Left colon (tissue), 2 donors: ENCODE data around the gene EBF3. TPM values are rescaled to one million over a fixed set of nuclear protein-coding genes. Genes with fewer than 3 reads are reported as not detected.

ENCODE experiments used
- ATAC-seq: fragments of 200-7000 bp; cut with Tn5 transposase; one replicate; pipeline ENCODE4 v1.9.1; 2020; ENCODE audit warnings: mild to moderate bottlenecking, moderate library complexity
- DNase-seq, 2 donors: peaks; one replicate each; pipeline ENCODE4 v3.0.0-alpha.2; 2020
- intact Hi-C, 2 donors: fragments of 100-400 bp; cut with DNase I in 1 of 2; cut with micrococcal nuclease in 1 of 2; formaldehyde crosslinking; loops; one replicate each; pipeline versions ENCODE4 v1.11.2 to v1.14.0; 2022; cut with DNase I, micrococcal nuclease
- total RNA-seq, 2 donors: library from RNA; stranded (reverse); fragmentation: NEBNext Ultra II Directional; extraction: Animal tissue kit (Norgen Biotek cat#: 25700); gene quantifications; one replicate each; pipeline ENCODE4 v1.2.1, GENCODE V29; 2021
- donor health status: DM: no; HTN: no; CAD: no.
- donor health status: DM: yes; HTN: yes; CAD: no.

Gene EBF3
- total RNA-seq, 2 donors from 2014 or later = 0.40 to 0.78 TPM

DNA sequence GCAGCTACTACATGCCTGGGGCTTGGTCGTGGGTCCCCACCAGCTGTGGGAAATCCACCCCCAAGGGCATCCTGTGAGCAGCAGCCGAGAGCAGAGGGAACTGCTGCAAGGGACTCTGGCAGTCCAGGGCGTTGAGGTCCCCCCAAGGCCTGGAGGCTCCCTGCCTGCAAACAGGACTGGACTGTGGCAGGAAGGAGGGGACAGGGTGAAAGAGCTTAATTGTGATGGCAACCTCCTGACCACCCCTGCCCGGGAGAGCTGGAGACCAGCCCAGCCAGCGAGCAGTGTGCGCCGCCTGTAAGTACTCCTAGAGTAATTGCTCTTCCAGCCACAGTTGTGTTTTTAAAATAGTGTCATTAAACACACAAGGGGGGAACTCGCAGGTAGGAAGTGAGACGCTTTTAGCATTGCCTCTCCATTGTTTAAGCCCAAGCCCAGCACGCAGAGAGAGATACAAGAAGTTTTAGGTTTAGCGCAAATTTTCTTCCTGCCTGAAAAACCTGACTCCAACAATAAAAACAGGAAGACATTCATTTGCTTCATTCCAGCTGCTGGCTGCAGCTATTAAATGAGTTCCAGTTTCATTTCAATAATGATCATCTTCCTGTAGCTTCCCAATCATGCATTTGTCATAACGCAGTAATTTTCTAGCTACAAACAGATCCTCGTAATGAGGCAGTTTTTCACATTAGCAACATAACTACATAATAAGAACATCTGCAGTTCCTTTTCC lies 111.1 kb downstream of the EBF3 start:
- intact Hi-C loops = no loop called here
- peak; percentile 51 for ATAC-seq

DNA sequence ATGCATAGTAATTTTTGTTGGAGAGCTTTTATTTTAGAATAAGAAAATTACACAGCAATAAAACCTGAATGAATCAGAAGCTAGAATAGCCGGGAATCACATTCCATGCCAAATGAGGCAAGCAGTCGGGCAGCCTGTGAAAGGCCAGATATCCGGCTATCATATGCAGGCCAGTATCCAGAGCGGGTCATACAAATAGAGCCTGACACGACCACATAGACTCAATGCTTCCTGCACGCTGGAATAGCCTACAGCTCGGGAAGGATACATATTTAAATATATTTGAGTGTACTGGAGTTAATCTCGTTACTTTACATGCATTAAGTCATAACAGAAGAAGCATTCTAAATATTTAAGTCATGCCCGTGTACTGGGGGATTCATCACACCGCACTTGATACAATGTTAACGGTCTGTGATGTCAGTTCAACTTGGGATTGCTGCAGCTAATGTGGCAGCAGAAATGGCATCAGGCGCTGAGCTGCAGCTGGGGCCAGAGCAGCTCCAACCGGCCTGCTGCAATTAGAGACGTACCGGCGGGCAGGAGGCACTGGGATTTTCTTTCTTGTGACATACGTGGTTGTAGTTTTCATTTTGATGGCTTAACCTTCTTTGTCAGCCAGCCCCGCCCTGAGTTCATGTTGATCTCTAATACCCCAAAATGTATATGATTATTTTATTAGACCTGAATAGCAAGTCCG lies 112.0 kb downstream of the EBF3 start:
- intact Hi-C loops = no loop called here
- ATAC-seq (no peak), DNase-seq (no peak)

More for the DNA sequence above, 111.1 kb downstream of the EBF3 start:
- no peak for DNase-seq

DNA sequence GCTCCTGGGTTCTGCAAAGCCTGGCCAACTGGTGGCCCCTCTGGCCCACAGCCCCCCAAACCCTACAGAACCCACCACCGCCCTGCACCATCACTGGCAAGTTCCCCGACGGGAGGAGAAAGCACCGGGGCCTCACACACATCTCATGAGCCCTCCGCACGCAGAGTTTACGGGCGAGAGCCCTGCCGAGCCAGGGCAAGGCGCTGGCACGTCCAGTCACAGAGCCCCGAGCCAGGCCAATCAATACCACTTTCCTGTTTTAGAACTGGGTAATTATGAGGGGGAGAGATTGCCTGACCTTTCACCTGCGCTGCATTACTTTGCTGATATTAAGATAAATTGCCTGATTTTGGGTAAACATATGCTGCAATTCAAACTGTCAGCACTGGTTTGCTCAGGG lies 113.3 kb downstream of the EBF3 start:
- ATAC-seq (no peak), DNase-seq (no peak)
- intact Hi-C loops = no loop called here

DNA sequence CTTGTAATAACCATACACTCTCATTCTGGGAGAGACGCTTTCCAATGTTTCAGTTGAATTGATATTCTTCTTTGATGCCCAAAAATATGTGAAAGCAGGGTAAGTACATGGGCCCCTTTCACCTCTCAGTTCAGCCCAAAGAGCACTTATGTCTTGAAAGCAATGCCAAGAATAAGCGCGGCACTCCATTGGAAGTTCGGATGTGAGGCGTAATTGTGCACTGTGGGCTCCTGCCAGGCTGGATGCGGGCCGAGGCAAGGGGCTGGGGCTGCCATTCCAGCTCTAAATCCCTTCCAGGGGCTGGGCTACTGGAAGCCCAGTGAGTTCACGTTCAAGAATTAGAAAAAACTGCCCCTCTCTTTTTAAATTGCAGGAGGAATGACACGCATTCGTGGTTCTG lies 113.8 kb downstream of the EBF3 start:
- ATAC-seq (no peak), DNase-seq (no peak)
- intact Hi-C loops = no loop called here

DNA sequence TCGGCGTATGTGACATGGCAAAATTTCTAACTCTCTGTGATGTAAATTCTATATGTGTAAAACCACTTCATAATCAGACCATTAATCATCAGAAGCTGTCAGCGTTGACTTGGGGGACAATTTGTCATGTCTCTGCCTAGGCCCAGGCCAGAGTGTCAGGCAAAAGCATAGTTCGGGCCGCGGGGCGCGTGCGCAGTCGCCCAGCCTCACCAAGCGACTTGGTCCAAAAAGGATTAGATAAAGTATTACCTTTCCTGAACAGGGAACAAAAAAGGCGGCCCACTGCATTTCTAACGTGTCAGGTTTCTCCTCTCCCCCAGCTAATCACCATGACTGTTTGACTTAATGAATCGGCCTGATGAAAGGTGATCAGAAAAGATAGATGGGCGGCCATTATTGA lies 114.2 kb downstream of the EBF3 start:
- no peak for DNase-seq
- intact Hi-C loops = no loop called here
- ATAC-seq = no peak

DNA sequence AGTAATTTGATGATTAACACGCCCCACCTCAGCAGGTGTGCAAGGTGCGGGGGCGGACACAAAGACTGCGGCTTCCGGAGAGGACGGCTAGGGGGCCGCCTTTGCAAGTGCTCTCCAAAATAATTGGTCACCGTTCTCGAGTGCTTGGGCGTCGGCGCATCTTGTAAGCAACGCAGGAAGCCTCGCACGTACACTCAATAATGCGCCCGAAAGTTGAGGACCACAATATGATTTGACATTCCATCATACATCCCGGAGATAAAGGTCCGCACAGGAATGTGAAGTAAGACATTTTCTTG lies 114.7 kb downstream of the EBF3 start:
- DNase-seq = no peak
- intact Hi-C loops = no loop called here
- no peak for ATAC-seq

DNA sequence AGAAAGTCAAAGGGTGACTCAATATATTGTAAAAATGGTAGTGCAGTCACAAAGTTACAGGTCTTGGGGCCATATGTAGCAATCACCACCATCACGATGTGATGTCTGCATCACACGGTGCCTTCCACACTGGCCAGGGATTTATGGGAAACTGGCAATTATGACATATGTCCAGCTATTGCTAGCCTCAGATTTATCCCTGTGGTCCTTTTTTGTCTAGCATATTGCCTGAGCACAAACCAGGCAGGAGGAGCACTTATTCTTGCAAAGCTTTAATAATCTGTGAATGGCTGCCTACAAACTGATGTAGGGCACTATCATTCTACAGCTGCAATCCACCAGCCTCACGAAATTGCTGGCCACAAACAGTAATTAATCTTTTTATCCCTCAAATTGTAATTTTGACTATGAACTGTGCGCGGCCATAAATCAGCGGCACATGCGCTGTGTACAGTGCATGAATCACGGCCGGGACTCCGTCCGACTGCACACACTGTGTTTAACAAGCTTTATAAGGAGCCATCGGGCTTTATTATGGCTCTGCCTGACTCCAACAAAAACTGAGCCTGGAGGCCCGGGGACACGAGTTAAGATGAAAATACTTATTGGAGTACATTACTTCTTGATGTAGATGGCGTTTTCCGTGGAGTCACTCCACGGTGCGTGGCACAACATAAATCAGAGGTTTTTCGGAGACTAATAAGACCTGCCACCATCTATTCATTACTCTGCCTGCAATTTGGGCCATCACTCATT lies 115.2 kb downstream of the EBF3 start:
- DNase-seq = no peak
- ATAC-seq = no peak
- intact Hi-C loops = no loop called here

DNA sequence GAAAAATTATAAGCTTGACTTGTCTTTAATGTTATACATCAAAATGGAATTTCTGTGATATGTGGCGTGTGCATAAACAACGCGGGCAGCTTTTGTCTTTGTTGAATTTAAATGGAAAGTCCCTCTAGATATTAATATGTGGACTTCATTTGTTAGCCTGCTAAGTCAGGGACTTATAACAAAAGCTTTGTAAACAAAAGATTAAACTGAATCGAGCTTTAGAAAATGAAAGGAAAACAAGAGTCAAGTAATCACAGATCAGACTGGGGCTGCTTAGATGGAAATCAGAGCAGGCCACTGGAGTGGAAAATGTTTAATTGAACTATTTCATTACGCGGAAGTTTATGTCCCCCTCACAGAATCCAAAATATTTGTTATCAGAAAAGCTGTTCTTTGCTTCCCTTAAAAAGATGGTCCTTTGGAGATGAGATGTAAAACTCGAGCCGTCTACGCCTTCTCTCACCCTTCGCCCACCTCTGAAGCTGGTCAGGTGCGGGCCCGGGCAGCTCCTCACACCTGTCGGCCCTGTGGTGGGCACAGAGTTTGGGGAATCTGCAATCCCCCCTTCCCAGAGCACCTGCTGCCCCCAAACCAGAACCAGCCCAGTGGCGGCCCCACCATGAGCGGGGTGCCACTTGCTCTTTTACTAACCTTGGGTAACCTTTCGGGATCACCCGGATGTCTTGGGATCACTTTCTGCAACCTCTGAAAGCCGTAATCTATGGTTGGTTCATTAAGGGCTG lies 116.2 kb downstream of the EBF3 start:
- ATAC-seq = no peak

DNA sequence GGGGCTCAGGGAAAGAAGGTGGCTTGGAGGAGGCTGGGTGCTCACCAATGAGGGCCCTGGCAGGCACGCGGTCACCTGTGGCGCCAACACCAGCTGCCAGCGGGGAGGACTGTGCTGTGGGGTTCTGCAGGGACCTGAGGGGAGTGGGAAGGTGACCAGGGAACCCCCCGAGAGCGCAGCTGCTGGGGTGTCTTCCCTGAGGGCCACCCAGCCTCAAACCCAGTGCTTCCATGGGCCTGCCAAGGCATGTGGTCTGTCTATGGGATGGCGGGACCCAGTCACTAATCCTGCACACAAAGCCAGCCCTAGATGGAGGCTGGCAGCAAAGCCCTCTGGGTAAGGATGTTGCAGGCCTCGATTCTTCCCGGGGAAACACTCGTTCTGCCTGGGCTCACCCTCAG lies 117.1 kb downstream of the EBF3 start:
- DNase-seq (no peak), ATAC-seq (no peak)
- intact Hi-C loops = no loop called here

More for the DNA sequence above, 116.2 kb downstream of the EBF3 start:
- DNase-seq = no peak
- intact Hi-C loops = no loop called here

DNA sequence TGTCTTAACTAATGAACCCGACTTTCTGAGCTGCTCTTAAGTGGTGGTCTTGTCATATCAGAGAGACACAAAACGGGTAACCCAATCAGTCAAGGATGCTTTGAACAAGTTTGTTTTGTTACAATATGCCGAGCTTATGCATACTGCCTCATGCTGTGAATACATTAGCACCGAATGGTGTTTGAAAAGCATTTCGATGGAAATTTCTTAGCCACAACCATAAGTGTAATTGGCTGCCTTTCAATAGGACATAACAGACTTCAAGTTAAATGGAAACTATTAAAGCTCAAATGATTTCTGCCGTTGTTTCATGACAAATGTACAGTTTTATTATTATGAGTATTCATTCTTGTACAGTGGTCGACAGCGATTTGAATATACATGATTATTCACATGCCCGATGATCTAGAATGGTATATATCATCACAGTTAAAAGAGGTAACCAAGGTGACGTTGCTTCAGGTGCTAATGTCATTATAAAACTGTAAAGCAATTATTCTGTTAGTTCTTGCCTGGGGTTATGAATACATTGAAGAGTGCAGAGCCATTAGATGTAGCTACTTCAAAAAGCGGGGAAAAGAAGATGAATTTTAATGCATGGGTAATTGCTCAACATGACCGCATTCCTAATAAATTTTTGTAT lies 118.8 kb downstream of the EBF3 start:
- intact Hi-C loops = no loop called here
- DNase-seq (no peak), ATAC-seq (no peak)

DNA sequence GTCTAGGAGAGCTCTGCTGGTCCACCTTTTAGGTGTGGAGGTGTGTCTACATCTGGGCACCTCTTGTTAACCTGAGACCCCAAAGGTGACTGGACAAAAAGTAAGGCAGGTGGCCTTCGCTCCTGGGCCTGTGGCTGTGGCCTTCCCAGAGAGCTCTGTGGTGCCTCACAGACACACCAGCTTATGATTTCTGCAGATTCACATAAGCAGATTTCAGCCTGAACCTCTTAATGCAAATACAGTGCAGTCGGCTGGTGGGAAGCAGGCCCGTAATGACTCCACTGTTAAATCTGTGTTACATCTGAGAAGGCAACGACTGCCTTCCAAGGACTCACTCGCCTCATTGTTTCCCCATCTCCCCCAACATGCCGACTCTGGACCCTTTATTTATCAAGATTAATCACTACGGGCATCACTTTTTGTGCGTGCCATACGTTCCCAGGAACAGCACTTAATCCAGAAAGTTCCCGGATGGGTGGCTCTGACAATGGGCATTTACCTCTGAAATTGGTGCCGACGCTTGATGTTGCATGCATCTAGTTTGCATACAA lies 119.8 kb downstream of the EBF3 start:
- ATAC-seq = no peak
- intact Hi-C loops = no loop called here
- no peak for DNase-seq

DNA sequence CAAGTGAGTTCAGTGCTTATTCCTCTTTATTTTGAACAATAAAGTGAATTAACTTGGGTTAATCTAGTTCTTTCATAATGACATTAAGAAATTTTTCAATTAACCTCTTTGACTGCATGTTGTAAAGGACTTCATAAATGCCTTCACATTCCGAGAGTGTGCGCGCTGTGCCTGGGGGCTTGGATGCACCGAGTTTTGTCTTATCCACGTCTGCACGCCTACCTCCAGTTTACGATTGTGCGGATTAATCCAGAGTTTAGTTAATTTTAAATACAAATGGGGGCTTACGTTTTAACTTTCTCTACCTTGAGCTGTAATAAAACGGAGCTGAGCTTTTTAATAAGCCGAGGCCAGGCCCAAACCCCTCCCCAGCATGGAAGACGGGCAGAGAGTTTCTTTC lies 120.4 kb downstream of the EBF3 start:
- intact Hi-C loops = no loop called here

DNA sequence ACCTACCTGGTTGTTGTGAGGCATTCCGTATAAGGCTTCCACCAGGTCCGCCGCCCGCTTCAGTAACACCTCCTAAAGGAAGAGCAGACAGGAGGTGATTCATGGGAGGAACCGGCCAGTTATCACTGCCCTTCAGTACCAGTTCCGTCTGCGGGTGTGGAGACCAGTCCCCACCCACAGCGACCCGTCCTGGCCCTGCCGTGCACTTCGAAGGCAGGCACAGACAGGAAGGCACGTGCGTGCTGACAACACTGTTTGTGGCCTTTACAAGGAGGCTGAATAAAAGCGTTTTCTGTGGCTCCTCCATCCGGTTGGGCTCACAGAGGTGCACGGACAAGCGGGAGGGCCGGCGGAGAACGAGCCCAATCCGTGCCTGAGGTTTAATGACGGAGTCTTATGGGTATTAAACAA lies 120.9 kb downstream of the EBF3 start:
- ATAC-seq (no peak), DNase-seq (no peak)
- intact Hi-C loops = no loop called here

More for the DNA sequence above, 120.4 kb downstream of the EBF3 start:
- DNase-seq (no peak), ATAC-seq (no peak)

DNA sequence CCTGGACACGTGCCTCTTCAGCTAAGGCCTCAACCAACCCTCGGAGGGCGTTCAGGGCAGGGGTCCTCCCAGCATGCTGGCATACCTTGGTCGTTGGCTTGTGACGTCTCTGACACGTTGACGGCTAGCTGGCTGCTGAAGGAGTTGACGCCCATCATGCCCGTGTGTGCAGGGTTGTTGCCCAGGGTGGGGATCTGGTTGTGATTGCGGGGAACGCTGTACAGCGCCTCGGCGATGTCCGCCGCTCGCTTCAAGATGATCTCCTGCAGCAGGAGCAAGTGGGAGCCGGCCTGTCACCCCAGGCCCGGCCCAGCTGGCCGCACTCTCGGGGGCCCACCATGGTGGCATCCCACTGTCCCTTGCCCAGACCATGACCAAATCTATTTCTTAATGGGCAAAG lies 122.0 kb downstream of the EBF3 start:
- no peak for ATAC-seq
- no peak for DNase-seq
- intact Hi-C loops = no loop called here

DNA sequence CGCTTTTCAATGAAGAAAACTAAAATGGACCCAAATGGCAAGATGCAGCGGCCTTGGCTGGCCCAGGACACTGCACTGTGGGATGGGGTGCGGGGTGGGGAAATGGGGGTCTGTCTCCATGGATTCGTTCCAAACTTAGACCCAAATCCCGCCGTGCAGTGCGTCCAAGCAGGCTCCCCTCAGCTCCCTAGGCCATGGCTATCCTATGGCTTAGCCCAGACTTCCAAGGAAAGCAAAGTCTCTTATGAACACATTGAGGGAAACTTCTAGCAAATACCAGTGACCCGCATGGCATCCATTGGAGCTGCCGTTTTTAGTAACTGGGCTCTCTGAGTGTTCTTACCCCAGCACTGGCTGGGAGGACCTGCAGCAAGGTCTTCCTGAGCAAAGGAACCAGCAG lies 122.5 kb downstream of the EBF3 start:
- ATAC-seq (no peak), DNase-seq (no peak)
- intact Hi-C loops = no loop called here

DNA sequence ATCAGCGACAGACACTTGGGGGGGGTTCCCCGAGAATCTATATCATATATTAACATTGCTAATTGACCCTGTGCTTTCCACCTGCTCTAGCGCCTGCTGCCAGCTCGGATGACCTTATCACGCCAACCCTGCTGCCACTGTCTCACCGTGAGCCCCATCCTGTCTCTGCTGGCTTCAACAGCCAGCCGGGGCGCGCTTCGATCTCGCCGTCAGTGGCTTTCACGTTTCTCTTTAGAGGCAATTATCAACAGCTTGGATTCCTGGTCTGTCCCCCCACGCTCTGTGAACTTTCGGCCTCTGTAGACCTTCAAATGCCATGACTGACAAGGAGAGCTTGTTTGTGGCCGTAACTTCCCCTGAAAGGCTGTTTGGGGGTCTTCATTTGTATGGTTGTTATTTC lies 123.0 kb downstream of the EBF3 start:
- no peak for ATAC-seq
- intact Hi-C loops = no loop called here
- no peak for DNase-seq

DNA sequence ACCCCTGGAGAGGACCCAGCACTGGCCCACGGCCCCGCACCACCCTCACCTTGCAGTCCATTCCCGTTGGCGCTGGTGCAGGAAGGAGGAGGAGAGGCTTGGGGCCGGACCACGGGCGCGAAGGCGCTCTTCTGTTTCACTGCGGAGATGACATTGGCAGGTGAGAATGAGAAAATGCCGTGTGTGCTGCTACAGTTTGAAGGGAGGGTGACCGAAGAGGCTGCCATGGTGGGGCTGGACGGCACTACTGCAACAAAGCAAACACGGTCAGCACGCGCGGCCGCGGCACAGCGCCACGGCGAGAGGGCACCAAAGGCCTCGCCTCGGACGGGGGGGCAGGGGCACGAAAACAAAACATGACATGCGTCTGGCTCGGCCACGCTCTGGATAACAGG lies 123.9 kb downstream of the EBF3 start:
- DNase-seq = no peak
- no peak for ATAC-seq
- intact Hi-C loops = no loop called here

DNA sequence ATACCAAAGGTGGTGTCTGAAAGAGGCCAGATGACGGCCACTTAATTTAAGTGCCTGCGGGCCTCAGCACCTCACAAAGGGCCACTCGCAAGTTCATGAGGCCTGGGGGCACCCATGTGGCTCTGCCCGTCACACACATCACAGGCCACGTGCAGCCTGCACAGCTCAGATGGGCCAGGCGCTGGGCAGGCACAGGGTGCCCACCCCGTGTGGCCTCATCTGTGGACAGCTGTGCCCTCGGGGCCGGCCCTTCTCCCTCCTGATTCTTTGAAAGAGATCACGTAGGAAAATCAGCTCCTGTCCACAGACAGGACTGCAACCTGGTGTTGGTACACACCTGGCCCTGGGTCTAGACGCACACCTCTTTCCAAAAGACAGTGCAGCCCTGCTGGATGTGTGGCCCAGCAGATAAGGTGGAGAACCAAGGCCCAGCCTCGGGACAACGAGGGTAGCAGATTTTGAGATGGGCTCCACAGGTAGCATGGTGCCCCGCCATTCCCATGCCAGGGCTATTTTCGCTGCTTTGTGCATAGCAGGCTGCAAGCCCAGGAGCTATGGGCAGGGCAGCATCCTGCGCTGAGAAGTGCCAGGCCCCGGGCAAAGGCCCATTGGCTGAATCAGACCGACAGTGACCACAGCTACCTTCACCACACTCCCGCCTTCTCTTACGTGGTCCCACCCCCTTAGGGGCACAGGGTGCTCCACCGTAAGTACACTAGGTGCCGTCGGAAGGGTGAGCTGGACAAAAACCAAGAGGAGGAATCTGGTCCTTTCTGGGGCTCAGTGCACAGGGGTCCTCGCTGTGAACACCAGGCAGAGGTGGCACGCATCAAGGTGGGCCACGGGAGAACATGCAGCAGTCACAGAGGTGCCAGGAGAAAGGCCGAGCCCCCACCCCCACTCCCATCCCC lies 124.5 kb downstream of the EBF3 start:
- DNase-seq (no peak), ATAC-seq (no peak)
- intact Hi-C loops = no loop called here
